ENCODE data around the gene PTRH1. TPM values are rescaled to one million over a fixed set of nuclear protein-coding genes. Genes with fewer than 3 reads are reported as not detected.

Gene PTRH1
- total RNA-seq, 1 experiment from 2014 or later: 16.9 TPM

DNA sequence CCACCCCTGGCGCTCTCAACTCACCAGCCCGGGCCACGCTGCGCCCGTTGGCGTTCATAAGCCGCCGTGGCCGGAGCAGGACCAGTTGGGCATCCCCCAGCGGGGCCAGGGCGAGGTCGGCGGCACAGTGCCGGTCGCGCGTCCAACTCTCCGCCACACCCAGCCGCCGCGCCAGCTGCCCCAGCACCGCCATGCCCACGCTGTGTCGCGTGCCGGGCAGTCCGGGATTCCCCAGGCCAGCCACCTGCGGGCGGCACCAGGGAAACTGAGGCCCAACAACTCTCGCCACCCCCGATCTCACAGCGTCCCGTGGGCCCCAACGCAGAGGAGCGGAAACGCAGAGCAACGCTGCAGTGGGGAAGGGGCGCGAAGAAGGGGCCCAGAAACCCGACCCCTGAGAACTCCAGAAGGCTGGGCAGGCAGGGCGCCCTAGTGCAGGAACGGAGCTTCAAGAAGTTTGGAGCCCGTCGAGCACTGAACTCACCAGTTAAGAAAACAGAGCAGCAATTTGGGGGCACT lies 453 bp downstream of the PTRH1 start:
- ChIA-PET POLR2A (interaction anchor here (0.6 to 1.4 kb wide), 3 partner anchors 13 to 377 kb away, joined by 4 to 5 read pairs (median 4); no protein-coding TSS in a partner anchor), CTCF (interaction anchor here (0.8 to 7.3 kb wide), 13 partner anchors 9 to 212 kb away, joined by 3 to 73 read pairs (median 4); partner anchors contain the start of genes CFAP157 and TOR2A)
- peaks cover 22% of the 10 kb centered on the region for H3K4me1 Mint-ChIP-seq
- H3K27ac Mint-ChIP-seq: peak overlapping the region; percentile 91; the same call in 1 of the 2 replicates
- H3K4me3 Mint-ChIP-seq: peak overlapping the region; percentile 97
- H3K36me3 Mint-ChIP-seq: no peaks in the 10 kb centered on the region
- H3K9me3 Mint-ChIP-seq: no peaks in the 10 kb centered on the region
- H3K27me3 Mint-ChIP-seq (ENCODE audit: low read depth): no peaks in the 10 kb centered on the region
- TF ChIP-seq, protein P1, sequence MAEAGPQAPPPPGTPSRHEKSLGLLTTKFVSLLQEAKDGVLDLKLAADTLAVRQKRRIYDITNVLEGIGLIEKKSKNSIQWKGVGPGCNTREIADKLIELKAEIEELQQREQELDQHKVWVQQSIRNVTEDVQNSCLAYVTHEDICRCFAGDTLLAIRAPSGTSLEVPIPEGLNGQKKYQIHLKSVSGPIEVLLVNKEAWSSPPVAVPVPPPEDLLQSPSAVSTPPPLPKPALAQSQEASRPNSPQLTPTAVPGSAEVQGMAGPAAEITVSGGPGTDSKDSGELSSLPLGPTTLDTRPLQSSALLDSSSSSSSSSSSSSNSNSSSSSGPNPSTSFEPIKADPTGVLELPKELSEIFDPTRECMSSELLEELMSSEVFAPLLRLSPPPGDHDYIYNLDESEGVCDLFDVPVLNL (CRISPR knock-in tag; IDR thresholded peaks at IDR 0.05; ENCODE audit: borderline replicate concordance, low read depth): no peak
- TF ChIP-seq ATF6 (CRISPR knock-in tag; IDR thresholded peaks at IDR 0.05) (no peak), NR2C2 (CRISPR knock-in tag; IDR thresholded peaks at IDR 0.05) (no peak), FOXP1 (CRISPR knock-in tag; IDR thresholded peaks at IDR 0.05; ENCODE audit: borderline replicate concordance) (no peak), RELA (CRISPR knock-in tag; IDR thresholded peaks at IDR 0.05; ENCODE audit: borderline replicate concordance) (0 out of 2 replicates have a peak, but pooled peaks have one; percentile 27), JAZF1 (CRISPR knock-in tag; IDR thresholded peaks at IDR 0.05) (no peak), NFE2L1 (CRISPR knock-in tag; IDR thresholded peaks at IDR 0.05) (0 out of 2 replicates have a peak, but pooled peaks have one; percentile 16), NR3C1 (CRISPR knock-in tag; conservative IDR thresholded peaks at IDR 0.05; ENCODE audit: low read depth) (no peak), ZNF232 (CRISPR knock-in tag; IDR thresholded peaks at IDR 0.05) (0 out of 2 replicates have a peak, but pooled peaks have one; percentile 30), ZNF416 (CRISPR knock-in tag; IDR thresholded peaks at IDR 0.05) (peak; percentile 85; the same call in 1 of the 2 replicates), HMGA2 (CRISPR knock-in tag; IDR thresholded peaks at IDR 0.05) (no peak), FOXP4 (CRISPR knock-in tag; IDR thresholded peaks at IDR 0.05) (no peak), SMAD3 (CRISPR knock-in tag; IDR thresholded peaks at IDR 0.05; ENCODE audit: borderline replicate concordance) (0 out of 2 replicates have a peak, but pooled peaks have one; percentile 49)
- ATAC-seq (peak; percentile 5), DNase-seq (ENCODE audit: low spot score) (no peak)

DNA sequence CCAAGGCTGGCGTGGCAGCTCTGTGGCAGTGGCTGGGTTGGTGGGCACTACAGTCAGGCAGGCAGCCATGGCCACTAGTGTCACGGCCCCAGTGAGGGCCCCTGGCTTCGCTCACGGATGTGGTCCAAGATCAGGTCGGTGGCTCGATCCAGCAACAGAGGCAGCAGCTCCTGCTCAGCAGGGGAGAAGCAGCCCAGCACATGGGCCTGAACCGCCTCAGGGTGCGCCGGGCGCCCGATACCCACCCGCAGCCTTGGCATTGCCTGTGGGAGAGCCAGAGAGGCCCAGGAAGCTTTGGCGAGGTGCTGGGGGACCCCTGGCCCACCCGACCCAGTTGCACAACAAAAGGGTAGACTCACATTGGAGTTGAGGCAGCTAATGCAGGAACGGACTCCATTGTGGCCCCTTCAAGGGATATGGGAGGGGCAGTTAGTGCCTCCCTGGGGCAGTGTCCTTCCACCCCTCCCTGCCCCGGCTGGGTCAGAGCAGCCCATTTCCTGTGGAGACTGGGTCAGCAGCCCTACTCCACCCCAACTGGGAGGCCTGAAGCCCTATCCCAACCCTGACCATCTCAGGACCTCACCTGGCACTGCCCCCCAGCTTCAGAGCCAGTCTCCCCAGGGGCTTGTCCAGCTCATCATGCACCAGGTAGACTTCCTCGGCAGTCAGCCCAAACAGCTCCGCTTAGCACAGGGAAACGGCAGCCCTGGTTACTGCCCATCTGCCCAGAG lies 1.3 kb downstream of the PTRH1 start:
- H3K36me3 Mint-ChIP-seq: no peaks in the 10 kb centered on the region
- H3K4me1 Mint-ChIP-seq: peaks cover 22% of the 10 kb centered on the region
- ChIA-PET POLR2A (no interaction called here), CTCF (interaction anchor here (0.8 to 7.3 kb wide), 7 partner anchors 10 to 207 kb away, joined by 3 to 73 read pairs (median 4); partner anchors contain the start of gene TOR2A)
- no peaks in the 10 kb centered on the region for H3K9me3 Mint-ChIP-seq
- TF ChIP-seq TEAD4 (CRISPR knock-in tag; IDR thresholded peaks at IDR 0.05) (no peak), CREM (CRISPR knock-in tag; IDR thresholded peaks at IDR 0.05) (no peak)
- H3K27me3 Mint-ChIP-seq (ENCODE audit: low read depth): no peaks in the 10 kb centered on the region
- peak overlapping the region; percentile 69 for H3K4me3 Mint-ChIP-seq
- ATAC-seq (no peak), DNase-seq (ENCODE audit: low spot score) (no peak)
- H3K27ac Mint-ChIP-seq: no peak overlapping the region

- ATAC-seq (no peak), DNase-seq (ENCODE audit: low spot score) (no peak)
- no peak overlapping the region for H3K27ac Mint-ChIP-seq
- no peaks in the 10 kb centered on the region for H3K27me3 Mint-ChIP-seq (ENCODE audit: low read depth)
- H3K36me3 Mint-ChIP-seq: no peaks in the 10 kb centered on the region
- H3K4me3 Mint-ChIP-seq: no peak overlapping the region
- POLR2A ChIA-PET: no interaction called here
- H3K9me3 Mint-ChIP-seq: peaks cover 3% of the 10 kb centered on the region
- CTCF ChIA-PET: interaction anchor here (0.9 to 2.2 kb wide), 3 partner anchors 22 to 156 kb away, joined by 3 to 24 read pairs (median 3); partner anchors contain the start of gene TOR2A
- H3K4me1 Mint-ChIP-seq: peaks cover 22% of the 10 kb centered on the region
- TF ChIP-seq ZNF281 (CRISPR knock-in tag; IDR thresholded peaks at IDR 0.05): no peak
- TF ChIP-seq, protein P2, sequence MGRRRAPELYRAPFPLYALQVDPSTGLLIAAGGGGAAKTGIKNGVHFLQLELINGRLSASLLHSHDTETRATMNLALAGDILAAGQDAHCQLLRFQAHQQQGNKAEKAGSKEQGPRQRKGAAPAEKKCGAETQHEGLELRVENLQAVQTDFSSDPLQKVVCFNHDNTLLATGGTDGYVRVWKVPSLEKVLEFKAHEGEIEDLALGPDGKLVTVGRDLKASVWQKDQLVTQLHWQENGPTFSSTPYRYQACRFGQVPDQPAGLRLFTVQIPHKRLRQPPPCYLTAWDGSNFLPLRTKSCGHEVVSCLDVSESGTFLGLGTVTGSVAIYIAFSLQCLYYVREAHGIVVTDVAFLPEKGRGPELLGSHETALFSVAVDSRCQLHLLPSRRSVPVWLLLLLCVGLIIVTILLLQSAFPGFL (CRISPR knock-in tag; IDR thresholded peaks at IDR 0.05; ENCODE audit: borderline replicate concordance): no peak
- no peak for TF ChIP-seq ZNF232 (CRISPR knock-in tag; IDR thresholded peaks at IDR 0.05)
- no peak for TF ChIP-seq ZNF317 (CRISPR knock-in tag; IDR thresholded peaks at IDR 0.05; ENCODE audit: borderline replicate concordance, low read depth)
- TF ChIP-seq RORB (CRISPR knock-in tag; IDR thresholded peaks at IDR 0.05): no peak
- TF ChIP-seq, protein P3, sequence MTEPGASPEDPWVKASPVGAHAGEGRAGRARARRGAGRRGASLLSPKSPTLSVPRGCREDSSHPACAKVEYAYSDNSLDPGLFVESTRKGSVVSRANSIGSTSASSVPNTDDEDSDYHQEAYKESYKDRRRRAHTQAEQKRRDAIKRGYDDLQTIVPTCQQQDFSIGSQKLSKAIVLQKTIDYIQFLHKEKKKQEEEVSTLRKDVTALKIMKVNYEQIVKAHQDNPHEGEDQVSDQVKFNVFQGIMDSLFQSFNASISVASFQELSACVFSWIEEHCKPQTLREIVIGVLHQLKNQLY (CRISPR knock-in tag; IDR thresholded peaks at IDR 0.05): no peak
- TF ChIP-seq SMAD4 (CRISPR knock-in tag; IDR thresholded peaks at IDR 0.05): no peak
- TF ChIP-seq HMGA2 (CRISPR knock-in tag; IDR thresholded peaks at IDR 0.05): no peak
Measured at GRCh38 chr9:127712867-127713266, 2.6 kb downstream of the PTRH1 start.

Measured in WTC11 (cell line).